Left hindlimb (tissue), 1 donor: ENCODE data around the gene PTGR3.

Experiments used
- DNase-seq: peaks from one replicate; pipeline ENCODE4 v3.0.0-alpha.2; 2018

The PTGR3 gene

DNA sequence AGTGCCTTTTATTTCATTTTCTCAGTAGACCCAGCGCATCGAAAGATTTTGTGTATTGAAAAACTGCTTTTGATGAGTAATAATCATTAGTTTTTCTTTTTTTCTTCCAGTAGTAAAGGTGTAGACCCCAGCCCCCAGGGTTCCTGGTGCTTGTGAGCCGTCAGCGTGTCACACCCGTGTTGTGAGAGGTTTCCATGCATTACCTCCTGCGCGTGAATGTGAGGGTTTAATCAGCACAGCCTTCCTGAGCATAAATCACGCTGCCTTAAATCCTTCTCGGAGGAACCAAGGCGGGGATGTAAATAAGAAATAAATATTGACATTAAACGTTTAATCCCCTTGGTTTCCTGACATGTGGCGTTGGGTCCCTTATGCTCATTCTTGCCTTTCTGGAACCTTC lies 26.0 kb upstream of the PTGR3 start:
- DNase-seq, result no peak

DNA sequence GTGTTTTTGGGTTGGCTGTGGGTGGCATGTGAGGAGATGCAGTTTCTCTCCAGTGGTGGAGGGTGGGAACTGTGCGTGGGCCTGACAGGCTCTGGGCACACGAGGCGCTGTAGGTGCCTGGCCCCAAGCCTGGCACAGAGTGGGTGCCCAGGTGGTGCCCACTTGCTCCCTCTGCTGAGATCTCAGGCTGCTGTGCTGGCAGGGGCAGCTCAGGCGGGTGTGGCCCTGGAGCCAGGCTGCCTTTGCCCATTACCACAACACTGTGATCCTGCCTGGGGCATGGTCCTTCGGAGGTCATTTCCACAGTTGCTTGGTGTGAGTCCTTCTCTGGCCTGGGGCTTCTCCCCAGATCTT lies 22.1 kb upstream of the PTGR3 start:
- DNase-seq, result no peak

DNA sequence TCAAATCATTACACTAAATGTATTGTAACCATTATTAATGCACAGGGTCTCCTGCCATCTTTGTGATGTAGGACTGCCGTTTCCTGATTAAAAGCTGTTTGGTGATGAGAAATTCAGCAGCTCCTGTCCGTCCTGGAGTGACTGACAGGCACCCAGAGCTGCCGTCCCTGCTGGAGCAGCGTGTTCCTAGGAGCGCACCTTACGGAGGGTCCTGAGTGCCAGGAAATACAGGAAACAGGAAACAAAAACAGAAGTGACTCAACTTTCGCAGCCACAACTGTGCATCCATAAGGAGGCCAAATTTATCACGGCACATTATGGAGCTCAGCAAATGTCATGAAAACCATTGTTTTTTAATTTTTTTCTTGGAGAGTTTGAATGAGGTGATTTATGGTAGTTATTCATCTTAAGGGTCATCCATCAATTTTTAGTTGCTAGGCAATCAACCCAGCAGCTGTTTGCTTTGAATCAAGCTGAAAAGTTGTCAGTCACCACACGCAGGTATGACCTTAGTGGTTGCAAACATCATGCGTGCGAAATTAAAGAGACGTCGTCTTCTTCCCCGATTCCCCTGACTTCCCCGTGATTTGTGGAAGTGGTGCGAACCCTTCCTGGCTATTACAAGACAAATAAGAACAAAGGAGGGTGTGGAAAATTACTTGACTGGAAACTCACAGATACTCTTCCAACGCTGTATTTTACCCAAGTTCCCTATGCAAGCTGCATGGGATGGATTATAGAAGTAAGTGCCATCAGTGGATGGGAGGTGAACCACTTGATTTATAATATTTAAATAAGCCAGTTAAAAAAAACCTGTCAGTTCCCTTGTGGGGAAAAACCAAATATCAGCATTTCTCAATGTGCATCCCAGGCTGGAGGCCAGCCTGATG lies 21.5 kb upstream of the PTGR3 start:
- DNase-seq, result no peak

DNA sequence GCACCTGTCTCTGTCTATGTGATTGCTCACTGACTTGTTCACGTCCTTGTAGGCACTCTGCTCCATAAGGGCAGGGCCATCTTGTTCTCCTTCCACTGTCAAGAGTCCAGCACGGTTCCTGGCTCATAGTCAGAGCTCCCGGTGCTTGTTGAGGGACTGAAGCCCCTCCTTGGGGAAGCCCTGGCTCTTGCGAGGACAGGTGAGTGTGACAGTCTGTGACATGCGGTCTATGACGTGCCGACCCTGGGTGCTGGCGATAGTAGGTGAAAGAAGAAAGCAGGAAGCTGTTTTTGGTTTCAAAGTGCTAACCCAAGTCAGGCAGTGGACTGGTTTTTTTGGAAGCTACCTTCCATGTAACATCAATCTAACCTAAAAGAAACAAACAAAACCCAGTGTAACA lies 20.5 kb upstream of the PTGR3 start:
- no peak for DNase-seq

DNA sequence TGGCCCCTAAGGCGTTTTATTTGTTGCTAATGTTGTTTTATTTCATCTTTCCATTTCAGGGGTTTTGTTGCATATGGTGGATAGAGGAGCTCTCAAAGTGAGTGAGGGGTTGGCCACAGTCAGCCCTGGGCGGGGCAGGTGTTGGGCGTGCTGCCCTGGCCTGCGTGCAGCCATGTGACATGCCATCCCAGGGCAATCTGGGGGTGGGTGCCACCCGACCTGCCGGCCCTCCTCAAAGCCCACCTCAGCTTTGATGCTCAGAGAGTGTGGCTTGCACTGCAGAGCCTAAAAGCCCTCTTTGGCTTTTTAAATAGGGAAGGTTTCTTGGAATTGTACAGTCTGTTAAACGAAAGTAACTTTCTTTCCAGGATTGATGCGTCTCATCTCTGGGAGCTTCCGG lies 20.0 kb upstream of the PTGR3 start:
- no peak for DNase-seq

DNA sequence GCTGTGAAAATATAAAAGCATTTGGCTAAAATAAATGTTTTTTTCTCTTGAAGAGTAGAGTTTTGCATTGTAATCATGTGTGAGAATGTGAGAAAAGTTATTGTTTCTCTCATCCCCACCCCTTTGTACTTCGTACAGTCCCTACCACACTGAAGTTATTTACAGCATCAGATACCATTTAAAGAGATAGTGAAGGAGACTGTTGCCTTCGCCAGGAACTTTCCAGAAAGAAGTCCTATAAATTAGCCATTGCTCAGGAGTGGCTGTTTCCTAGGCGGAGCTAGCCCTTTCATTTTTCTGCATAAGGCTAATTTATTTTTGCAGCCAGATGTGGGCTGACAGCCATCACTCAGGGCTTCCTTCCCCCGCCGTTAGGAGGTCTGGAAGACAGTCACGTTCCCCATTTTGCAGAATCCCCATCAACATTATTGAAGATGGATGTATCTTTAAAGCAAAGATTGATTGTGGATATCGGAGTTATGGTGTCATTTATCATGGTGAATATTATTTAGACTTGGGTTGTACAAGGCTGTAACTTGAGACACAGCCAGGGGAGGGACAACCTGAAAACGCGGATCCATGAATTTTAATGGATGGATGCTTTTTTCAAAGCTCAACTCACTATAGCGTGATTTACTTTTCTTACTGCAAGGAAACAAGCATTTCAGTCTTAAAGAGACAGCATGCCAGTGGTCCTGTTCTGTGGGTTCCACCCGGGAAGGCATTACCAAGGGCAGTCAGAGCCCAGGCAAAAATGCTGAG lies 18.8 kb upstream of the PTGR3 start:
- no peak for DNase-seq

DNA sequence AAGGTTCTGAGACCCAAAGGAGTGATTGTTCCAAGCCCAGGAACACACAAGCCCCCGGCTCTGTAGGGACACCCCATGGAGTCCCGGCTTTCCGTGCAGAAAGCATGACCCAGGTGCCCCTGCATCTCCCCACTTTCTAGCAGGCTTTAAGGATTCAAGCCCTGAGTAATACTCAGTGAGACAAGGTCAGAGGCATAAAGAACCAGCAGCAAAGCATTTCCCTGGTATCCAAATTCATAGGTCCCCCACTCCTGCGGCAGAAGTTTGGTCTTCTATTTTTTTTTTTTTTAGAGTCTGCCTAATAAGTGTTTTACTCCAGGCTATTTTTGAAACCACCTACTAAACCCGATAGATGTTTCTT lies 18.0 kb upstream of the PTGR3 start:
- no peak for DNase-seq

DNA sequence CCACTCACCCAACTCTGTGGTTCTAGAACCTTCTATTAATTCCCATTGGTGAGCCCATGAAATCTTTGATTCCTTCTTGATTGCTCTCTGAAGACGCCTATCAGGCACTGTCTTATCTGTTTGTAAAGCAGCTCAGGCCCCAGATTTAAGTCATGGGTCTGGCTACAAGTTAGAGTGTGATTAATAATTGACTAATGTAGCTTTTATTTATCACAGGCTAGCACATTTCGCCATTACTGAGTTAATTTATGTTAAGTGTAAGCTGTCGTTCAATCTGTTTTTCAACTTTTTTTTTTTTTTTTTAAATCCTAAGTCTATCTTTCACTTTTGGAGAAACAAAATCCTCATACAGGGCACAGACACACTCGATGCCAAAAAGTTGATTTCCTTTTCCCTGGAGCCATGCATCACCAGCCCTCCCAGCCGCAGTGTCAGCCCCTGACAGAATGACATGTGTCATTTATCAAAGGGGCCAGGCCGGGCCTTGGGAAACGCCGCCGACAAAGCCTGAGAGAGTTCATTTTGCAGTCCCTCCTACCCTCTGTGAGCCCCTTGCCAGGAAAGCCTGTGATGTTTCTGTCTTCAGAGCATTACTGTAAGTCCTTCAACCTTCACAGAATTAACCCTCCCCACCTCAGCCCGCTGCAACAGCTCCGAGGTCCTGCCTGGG lies 17.5 kb upstream of the PTGR3 start:
- no peak for DNase-seq

DNA sequence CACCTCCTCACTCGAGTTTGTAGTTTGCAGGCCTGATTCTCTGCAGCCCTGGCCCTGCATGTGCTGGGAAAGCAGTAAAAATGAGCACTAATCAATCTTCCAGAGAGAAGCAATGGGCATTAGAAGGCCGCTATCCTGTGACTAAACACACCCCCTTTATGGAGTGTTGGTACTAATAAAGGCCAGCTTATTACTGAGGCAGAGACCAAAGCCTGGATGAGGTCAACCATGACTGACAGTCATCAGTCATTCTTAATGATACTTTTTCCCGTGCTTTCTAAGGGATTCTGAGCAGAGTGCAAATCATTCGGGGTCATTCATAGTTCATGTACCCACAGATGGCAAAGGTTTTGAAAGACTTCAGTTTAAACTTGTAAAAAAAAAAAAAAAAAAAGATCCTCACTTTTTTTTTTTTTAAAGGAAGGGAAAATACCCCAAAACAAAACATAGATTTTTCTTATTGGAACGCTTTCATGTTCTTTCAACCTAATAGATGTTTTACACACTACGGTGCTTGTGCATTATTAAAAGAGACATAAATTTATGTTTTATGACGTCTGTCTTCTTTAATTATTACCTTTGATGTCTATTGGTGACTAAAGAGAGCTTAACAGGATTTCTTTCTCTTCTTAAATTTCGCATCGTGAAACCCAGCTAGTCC lies 14.9 kb upstream of the PTGR3 start:
- DNase-seq, result no peak

DNA sequence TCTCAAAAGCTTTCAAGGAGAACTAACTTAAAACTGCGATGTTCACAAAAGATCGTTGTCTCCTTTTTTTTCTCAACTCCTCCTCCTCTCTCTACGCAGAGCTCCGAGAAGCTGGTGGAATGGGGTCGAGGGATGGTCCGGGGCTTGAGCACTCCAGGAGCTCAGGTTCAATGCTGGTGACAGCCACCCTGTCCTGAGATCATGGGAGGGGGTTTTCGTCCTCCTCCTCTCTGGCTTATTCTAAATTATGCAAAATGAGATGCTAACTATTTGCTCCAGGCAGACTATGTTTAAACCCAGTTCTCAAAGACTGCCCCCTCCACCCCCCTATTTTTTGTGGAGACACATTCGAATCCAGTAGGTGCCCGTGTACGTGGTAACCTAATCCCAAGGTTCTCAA lies 13.5 kb upstream of the PTGR3 start:
- DNase-seq, result no peak

DNA sequence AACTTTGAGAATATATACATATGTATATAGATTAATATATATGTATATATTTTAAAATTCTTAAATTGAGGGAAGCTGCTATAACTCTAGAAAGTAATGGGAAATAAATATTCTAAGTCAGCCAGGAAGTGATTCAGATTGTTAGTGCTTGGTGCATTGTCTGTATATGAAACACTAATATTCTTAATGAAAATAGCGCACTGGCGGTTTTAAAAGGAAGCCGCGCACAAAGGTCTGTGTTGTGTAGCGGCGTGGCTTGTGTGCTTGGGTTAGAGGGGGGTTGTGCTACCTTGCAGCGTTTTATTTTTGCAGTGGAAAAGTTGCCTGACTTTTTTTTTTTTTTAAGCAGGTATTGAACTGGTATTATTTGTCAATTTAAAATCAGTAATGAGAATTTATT lies 13.0 kb upstream of the PTGR3 start:
- DNase-seq, result no peak

DNA sequence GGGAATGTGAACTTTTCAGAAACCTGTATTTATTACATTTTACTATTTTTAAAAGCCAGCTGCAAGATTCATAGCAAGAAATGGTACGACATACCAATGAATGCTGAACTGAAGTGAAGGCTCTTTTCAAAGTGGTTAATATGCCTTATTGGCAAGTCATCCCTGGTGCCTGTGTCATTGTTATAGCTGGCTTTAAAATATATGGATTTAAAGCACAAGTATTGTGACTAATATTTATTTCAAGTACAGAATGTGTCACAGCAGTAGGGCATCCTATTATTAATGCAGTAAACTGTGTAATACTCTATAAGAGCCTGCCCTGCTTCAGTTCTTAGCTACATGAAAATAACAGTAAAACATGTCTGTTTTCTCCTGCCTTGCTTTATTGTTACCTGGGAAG lies 12.5 kb upstream of the PTGR3 start:
- DNase-seq, result no peak

DNA sequence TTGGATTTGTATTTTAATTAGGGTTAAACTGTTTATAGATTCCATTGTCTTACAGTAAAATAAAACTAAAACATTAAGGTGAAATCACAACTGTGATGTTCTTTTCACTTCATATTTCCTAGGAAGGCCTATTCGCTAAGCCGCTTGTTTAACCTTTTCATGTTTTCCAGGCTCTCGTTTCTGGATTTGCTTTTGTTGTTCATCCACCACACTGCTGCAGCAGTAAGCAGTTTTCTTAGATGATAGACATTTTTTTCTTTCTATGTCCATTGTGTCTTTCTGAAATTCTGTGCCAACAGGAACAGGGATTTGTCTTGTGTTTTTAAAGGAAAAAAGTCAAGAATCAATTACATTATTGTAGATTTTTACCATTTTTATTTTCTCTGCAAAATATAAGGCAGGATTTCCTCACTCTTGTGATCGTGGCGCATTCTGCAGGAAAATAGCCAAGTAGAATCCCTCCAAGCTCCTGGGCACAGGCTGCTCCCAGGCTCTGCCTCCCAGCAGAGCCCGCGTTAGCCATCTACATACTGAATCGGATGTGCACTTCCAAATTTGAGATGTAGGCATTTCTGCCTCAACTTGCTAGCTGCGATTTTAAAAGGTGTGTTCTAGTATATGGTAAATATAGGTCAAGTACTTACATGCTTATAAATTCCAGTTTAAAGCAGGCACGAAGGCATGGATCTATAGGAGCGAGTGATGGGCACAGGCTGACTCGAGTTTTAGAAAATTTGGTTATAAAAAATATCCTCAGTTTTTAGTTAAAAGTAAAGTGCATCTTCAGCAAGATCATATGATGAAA lies 11.8 kb upstream of the PTGR3 start:
- DNase-seq, result no peak

DNA sequence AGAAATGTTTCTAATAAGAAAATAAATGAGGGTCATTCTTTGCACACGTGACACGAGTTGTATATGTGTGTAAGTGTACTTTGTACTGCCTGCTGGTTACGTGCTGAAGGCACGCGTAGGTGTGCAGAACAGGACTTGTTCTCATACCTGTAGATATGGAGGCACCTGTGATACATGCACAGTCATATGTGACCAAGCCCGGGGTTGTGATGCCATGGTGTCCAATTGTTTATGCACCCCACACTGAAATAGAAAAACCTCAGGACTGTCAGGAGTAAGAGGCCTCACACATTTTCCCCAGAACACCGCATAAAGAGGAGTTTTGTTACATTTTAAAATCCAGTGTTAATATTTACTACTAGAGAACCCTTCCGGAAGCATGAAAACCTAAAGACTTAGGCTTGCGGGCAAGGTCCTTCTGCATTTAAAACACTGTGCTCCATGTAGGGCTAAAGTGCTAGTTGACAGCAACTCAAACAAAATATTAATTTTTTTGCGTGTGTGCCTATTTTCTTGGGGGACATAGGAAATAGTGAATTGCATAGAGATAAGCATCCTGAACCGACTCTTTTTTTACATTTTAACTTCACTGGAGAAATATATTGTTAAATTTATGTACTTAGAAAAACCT lies 10.9 kb upstream of the PTGR3 start:
- DNase-seq, result no peak

DNA sequence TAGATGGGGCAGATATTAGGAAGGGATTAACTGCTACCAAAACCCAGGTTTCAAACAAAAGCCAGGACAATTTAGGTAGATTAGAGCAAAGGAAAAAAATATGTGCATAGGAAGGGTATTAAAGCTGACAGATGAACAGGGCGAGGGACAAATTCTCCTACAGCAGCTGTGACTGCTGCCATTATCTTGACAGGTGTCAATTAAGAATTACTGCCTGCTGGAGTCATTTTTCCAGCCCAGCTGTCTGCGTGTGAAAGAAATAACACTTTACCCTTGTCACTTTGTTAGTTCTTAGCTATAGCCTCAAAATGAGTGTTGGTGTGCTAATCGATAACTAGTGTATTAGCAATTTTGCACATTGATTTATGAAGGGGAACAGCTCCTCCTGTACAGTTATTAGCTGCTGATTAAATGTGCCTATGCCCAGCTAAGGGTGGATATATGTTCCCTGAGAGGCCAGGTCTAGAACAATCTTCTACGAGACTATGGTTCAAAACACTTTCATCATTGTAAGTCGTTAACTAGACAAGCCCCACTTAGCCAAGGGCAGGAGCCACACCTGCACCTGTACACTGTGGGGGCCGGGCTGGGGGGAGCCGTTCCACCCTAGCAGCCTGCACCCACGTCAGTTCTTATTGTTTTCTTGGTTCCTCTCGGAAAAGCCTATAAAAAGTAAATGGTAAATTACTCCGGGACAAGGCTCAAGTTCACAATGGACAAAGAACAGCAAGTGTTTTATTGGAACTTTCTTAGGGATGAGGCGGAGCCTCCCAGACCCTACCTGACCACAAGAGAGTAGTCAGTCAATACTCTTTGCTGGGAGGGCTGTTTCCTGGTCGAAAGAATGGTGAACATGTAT lies 9.4 kb upstream of the PTGR3 start:
- DNase-seq, result no peak

DNA sequence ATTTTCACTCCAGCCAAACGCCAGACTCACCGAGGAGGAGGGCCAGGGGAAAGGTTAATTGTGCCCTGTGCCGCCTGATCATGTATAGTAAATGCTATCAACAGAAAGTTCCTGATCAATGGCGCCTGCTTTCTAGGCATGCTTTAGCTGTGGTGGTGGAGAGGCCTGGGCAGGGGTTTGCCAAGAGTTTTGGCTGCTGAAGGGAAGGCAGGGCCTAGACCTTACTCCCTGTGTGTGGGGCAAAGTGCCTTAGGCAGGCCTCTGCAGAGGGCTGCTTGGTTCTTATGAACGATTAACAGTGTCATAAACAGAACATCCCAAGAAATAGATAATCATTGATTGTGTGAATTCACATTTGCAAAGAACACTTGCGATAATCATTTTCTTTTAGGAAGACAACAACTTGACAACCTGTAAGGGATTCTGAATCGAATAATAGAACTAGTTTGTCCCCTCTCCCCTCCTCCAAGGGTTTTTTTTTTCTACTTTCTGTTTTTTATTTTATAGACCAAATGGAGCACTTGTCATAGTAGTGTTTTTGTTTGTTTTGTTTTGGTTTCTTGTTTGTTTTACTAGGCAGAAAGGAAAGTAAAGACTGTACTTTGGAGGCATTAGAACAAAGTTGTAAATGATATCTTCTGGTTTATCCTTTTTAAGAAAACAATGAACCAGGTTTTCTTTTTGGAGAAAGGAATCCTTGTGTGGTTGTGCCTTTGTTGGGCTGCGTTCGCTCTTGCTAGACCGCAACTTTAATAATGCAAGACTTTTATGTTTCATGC lies 8.2 kb upstream of the PTGR3 start:
- DNase-seq, result no peak

DNA sequence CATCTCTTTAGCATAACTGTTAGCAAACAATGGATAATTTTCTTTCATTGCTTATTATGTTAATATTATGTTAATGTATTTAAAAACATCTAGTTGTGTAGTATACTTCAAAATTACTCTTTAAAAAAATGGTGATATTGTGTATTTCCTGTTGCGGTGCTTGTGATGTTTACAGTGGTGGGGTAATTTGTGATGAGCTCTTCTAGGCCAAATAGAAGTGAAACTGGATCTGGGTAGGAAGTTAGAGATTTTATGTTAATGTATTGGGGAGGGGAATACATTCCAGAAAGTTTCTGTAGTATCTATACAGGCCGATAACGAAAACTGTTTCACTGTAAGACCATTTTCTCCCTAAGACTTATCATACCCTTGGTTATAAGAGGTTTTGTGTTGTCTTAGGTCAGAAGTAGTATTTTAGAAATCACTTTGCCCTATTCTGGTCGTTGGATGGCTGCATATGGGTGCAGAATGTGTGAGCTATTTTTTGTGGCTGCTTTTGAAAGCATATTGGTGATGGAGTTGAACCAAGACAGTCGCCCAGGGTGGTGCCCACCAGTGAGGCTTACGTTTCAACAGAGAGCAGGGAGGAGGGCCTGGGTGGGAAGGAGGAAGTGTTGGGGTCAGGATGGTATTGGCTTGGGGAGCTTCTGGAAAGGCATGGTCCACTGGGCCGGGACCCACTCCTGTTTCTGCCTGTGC lies 7.4 kb upstream of the PTGR3 start:
- no peak for DNase-seq

DNA sequence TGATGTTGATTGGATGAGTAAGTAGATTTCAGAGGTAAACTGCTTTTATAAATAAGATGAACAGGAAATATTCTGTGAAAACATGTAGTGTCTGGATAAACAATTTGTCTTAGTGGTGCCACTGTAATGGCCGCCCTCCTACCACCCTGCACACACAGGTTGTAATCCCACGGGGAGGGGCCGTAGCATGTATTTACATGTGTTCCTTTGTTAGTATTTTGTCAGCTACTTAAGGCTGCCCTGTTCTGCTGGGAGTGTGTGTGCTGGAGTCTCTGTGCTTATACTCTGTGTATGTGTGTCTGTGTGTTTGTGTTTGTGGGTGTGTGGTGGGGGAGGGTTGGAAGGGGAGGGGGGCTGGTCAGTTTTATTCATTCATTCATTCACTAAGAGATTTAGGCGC lies 6.7 kb upstream of the PTGR3 start:
- DNase-seq, result no peak

DNA sequence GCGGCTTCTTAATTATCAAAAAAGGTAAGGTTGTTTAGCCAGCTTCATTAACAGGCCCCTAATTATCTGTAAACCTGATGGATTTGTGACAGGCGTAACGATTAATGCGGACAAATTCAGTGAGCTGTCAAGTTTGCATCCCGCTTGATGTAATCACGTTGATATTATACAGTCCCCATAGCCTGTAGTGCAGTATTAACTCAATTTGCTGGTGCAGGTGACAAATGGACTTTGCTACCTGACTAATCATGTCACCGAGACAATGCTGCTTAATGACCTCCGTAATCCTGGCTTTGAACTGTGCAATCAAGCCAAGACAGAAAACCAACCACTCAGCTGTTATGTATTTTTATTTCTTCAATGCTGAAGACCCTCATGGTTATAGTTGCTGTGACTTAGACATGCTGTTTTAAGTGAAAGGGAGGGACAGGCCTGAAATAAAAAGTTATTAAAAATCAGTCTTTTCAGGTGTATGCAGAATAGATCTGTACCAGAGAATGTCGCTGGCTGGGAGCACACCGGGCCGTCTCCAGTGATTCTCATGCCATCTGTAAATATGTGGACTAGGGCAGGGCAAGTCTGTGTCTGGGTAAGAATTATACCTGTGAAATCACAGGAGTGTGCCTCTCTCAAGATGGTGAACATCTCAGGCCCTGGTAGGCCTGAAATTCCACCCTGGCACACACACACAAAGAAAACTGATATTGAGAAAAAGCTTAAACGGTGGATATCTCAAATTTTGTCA lies 6.0 kb upstream of the PTGR3 start:
- no peak for DNase-seq
